HG03469 (cell line): ENCODE data around the gene MBP.
"Not testable (repeated sequence)": the region's sequence is repeated elsewhere in the genome, so short reads cannot be mapped to it uniquely, and the experiment has no call there.

Experiments
- ATAC-seq: cut with Tn5 transposase; IDR thresholded peaks from one replicate; pipeline ENCODE4 v1.9.1; 2021; ENCODE audit warnings: mild to moderate bottlenecking, moderate library complexity, moderate number of reproducible peaks; ENCODE audit not compliant: unreplicated experiment

The MBP gene

DNA sequence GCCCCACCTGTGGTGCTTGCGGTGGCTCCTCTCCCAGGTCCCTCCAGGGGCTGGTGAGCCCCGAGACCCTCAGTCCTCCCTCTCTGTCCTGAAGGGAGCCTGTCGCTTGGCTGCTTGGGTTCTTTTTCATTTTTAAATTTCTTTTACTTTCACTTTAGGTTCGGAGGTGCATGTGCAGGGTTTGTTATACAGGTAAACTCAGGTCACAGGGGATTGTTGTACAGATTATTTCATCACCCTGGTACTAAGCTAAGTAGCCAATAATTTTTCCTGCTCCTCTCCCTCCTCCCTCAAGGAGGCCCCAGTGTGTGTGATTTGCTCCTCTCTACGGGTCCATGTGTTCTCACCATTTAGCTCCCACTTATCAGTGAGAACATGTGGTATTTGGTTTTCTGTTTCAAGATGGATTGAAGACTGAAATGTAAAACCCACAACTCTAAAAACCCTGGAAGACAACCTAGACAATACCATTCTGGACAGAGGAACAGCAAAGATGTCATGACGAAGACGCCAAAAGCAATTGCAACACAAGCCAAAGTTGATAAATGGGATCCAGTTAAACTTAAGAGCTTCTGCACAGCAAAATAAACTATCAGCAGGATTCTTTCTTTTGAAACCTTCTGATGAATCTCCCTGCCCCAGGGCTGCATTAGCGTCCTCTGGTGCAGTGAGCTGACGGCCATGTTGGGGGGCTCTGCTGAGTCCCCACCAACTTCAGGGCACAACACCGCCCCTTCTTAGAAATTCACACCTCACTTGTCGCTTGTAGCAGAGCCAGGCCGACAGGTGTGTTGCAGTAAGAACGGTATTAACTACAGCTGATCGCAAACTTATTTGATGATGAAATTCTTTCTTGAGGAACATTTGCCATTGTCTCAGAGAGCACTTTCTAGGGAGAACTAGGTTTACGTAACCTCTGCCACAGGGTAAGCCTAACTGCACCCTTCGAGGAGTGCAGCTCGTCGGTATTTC lies 174.9 kb downstream of the MBP start:
- no peak for ATAC-seq

DNA sequence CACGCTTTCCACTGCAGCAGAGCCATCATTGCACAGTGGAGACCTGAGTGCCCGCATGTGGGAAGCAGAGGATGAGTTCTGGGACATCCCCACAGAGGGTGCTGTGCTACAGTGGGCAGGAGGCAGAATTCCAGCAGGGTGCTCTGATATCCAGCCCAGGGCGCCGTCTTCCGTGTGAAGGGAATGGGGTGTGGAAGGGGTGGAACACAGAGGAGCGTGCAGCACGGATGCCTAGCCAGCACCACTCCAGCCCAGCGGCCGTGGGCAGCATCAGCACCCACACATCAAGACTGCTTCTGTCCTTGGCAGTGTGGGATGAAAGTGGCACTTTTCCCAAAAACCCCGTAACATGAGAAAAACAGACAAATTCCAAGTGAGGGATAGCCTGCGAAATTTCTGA lies 175.9 kb downstream of the MBP start:
- no peak for ATAC-seq

DNA sequence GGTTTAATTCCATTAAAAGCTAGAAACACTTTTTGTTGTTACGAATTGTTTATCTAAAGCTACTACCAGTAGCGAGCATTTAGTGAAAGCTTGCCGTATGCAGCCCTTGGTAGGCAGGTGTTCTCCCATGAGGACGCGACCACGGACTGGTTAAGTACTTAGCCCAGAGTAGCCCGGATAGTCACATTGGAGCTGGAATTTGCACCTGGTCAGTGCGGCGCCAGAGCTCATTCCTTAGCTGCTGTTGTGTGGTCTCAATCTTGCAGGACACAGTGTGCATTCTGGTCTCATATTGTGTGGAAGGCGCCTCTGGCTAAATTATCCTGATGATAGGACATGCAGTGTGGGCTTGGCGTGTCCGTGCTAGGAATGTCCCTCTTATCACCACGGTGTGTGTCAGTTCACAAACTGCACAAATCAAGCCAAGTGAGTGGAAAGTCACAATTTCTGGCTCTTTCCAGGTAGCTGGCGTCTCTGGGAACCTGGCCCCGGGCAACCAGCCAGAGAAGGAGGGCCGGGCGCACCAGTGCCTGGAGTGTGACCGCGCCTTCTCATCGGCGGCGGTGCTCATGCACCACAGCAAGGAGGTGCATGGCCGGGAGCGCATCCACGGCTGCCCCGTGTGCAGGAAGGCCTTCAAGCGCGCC lies 176.9 kb downstream of the MBP start:
- no peak for ATAC-seq

DNA sequence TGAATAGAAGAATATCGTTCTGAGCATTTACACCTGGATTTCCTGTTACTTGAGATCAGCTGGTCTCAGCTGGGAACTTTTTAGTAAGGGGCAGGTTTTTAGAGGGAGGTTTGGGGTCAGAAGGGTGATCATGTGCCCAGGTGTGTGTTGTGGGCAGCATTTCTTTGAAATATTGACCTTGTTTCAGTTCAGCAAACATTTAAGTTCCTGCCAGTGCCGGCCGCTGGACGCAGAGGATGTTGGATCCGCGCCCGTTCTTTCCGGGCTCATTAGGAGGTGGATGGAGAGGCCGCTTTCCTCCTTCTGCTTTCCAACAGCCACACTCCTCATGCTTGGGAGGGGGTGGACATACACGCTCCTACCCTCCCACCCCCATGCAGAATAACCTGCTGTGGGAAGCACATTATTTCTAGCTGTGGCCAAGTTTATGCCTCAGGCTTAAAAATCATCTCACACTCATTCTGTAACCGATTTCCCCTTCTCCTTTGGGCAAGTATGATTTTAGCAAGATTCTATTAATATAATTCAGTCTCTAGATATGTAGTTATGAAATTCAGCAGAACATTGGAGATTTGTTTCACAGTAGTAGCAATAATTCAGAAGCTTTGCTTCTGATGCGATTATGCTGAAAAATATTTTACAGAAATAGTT lies 178.9 kb downstream of the MBP start:
- ATAC-seq, result no peak

DNA sequence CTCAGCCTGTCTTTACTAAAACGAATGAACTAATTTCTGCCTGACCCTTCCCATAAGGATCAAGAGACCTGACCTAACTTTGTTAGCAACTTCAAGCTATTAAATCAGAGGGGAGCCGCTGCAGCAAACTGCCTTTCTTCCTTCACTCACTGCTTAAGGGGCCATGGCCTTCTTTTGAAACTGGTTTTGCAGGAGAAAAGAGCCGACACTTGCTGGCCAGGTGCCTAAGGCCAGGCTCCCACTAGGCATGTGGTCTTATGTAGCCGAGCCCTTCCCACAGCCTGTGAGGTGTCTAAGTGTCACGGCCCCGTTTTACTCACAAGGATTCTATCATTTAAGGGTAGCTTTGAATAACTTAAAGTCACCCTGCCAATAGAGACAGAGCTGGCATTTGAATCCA lies 179.4 kb downstream of the MBP start:
- ATAC-seq, result no peak

DNA sequence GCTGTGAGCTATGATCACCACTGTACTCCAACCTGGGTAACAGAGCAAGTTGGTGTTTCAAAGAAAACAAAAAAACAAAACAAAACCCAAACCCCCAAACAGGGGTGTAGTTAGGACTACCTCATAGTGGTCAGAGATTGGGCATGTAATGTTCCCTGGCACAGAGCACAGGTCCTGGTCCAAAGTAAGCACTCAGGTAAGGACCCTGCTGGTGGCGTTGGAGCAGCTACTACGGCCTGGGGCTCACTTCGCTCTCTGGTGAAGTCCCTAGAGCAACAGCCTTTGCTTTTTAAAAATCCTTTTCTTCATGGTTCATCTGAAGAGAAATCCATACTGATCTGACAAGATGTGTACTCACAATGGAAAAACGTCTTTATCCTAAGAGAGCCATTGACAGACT lies 179.8 kb downstream of the MBP start:
- no peak for ATAC-seq

DNA sequence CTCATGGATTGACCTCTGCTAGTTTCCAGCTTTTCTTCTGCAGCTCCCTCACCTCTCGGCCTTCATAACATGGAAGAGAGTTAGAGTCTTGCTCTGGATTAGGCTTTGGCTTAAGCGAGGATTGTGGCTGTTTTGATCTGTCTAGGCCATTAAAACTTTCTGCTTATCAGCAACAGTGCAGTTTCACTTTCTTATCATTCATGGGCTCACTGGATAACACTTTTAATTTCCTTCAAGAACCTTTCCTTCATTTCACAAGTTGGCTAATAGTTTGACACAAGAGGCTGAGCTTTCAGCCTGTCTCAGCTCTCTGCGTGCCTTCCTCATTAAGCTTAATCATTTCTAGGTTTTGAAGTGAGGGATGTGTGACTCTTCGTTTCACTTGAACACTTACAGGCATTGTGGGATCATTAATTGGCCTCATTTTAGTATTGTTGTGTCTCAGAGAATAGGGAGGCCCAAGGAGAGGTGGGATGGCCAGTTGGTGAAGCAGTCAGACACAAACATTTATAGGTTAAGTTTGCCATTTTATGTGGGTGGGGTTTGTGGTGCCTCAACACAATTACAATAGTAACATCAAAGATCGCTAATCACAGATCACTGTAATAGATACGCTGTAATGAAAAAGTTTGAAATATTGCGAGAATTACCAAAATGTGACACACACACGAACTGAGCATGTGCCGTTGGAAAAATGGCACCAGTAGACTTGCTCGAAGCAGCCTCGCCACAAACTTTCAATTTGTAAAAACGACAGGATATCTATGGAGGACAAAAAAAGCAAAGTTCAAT lies 180.9 kb downstream of the MBP start:
- ATAC-seq, result no peak

DNA sequence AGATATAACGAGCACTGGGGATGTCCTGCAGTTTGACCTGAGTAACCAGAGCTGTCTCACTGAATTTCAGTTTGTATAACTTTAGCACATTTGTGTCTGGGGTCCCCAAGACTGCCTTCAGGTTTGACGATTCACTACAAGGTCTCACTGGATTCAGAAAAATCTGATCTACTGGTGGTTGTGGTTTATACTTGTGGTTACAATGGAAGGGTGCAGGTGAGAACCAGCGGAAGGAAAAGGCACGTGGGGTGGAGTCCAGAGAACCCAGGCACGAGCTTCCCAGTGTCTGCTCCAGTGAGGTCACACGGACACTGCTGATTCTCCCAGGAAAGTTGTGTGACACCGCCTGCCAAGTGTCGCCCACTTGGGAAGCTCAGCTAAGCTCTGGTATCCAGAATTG lies 184.2 kb downstream of the MBP start:
- no peak for ATAC-seq

DNA sequence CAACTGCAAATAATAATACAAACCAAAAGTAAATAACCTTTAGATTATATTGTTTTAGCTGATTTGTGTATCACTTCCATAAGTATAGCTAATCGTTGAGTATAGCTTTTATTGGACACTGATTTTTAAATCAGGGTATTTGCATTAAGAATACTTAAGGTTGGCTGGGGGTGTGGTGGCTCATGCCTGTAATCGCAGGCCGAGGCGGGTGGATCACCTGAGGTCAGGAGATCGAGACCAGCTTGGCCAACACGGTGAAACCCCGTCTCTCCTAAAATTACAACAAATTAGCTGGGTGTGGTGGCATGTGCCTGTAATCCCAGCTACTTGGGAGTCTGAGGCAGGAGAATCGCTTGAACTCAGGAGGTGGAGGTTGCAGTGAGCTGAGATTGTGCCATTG lies 188.2 kb downstream of the MBP start:
- ATAC-seq, result not testable (repeated sequence)

DNA sequence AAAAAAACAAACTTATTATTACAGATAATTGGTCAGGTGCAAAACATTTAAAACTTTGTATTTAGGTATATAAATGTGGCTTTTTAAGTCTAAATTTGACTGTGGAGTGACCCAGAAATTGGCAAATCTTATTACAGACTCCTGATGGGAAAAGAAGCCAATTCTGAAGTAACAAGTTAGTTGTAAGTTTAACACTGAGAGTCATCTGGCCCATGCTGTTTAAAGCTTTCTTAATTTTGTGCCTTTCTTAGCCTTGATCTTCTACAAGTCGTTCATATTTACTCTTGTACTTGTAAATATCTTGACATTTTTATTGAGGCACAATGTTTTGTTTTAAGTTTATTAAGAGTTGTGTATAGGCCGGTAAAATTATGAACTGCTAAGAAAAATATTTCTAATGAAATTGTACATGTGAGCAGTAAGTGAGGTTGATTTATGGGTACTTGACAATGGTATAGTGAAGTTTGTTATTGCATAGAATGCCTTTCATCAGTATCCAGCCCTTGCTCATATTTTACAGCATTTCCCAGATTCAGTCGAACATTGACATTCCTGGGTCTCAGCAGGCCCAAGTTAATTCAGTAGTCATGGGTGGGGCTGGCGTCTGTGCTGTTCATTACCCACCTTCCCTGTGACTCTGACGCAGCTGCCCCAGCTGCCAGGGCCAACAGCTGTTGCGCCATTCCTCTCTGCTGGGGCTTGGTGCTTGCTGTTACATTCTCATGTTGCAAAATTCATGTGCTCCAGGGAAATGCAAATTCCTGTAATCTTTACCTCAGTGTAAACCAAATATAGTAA lies 188.8 kb downstream of the MBP start:
- no peak for ATAC-seq

DNA sequence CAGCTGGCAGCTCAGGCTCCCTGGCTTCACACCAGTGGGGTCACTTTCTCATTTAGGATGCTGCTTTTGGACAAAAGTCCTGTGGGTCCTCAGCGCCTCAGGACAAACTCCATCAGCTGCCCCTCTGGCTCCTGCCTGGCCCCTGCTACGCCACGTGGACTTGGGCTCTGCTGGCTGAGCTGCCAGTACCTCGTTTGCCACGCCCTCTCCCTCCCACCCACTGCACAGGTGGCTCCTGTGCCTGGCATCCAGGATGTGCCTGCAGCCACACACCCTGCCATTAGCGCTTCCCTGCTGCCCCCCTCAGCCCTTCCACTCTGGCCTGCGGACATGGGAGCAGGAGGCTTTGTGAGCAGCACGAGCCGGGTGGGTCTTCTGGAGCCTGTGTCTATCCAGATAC lies 191.3 kb downstream of the MBP start:
- no peak for ATAC-seq

DNA sequence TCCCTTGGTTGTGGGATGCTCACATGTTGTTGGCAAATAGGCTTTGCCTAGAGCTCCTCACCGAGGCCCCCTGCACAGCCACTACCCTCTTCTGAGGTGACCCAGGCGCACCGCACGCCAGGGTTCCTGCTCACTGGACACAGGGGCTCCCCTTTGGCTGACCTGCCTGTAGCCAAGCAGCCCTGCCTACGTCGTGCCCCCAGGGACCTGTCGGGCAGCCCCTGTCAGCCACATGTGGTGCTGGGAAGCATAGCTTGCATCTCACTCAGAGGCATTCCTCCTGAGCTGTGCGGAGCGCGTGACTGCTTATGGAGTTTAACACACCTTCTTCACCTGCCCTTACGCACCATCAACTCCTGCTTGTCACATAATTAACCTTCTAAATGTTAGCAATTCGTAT lies 194.0 kb downstream of the MBP start:
- ATAC-seq, result no peak

DNA sequence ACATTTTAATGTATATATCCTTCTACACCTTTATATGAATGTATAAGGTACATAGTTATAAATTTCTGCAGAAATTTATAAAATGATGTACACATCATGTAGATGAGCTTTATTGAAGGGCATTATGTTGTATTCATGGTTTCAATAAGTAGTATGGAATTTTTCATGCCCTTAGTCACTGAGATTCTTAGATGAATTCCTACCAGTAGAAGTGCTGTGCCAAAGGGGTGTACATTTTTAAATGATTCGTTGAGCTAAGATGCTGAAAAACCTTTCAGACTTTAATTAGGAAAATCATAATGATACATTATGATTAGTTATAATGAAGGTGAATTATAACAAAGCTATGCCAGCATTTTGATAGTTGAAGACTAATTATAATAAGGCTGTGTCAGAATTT lies 195.0 kb downstream of the MBP start:
- no peak for ATAC-seq

DNA sequence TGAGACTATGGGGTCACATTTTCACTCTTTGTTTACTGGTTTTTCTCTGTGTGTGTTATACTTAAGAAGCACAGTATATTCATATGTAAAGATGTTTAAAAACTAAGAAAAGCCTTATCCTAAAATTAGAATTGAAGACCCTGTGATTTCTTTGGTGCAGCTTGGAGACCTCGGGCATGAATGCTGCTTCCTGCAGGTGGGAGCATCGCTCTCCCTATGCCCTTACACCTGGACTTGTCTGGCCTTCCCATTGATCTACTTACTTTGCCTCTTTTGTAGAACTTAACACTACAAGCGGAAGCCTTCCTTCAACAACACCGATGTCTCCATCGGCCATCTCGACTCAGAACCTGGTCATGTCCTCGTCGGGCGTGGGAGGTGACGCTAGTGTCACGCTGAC lies 195.7 kb downstream of the MBP start:
- no peak for ATAC-seq

DNA sequence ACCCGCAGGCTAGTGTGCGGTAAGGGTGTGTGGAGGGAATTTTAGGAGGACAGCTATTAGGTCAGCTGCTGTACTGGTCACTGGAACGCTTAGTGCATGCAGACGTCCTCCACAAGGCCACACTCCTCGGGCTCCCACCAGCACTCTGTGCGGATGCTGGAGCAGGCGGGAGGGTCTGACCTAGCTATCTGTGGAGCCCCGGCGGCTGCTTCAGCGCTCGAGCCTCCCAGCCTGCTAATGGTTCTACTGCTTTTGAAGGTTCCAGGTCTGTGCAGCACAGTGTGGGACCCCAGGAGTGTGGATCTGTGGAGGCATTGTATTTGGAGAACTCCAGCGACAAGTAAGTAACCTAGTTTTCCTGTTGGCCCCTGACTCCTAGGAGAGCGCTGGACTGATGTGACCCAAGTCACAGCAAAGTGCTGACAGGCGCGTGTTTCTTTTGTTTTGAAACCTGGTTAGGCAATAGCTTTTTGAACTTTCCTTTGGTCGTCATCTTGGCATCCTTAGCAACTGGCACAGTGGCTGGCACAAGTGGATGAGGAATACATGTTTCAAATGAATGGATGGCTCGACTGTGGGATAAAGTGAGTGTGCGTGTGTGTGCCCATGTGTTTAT lies 196.8 kb downstream of the MBP start:
- no peak for ATAC-seq

DNA sequence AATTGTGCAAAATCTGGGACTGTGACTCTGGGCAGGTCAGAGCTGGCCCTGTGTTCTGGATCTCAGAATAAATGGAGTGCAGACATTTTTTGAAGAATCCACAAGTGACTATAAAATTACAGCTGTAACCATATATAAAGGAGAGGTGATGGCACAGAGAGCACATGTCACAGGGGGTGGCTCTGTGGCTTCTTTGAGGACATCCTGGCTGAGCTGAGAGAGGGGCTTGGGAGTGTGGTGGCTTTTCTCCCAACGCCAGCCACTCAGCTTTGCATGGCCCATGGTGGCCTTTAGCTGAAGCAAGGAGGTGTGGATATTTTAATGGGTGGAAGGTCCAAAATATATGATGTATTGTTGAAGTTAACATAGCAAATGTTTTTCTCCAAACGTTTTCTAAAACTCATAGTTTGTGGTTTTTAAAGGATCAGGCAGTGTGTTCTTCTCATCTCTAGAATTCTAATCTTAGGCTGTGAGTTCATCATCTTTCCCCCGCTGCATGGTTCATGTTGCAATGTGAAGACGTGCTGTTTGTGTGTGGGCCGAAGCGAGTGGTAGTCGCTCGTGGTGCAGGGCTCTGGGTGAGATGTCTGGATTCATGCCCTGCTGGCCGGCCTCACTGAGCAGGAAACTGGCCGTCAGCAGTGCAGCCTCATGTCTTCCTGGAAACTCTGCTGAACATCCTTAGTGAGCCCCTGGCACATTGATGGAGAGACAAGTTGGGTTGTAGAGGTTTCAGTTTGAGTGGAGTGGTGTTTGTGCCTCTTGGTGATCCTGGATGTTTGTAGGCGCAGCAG lies 200.4 kb downstream of the MBP start:
- ATAC-seq, result no peak

DNA sequence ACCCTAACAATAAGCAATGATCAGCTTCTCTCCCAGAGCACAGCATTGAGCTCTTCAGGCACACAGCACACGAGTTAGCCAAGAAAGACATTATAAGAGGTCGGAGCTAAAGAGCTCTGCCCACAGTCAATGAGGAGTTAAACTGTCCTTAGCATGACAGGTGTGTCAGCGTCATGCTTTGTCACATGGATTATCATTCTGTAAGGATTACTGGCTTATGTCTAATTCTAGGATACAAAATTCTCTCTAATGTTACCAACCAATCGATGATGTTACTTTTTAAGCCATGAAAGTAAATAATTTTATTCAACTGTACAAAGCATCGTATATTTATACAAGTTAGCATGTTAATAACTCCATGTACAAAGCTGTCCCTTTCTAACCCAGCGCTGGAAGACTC lies 201.4 kb downstream of the MBP start:
- ATAC-seq, result no peak
